Spleen (tissue), 7 donors: ENCODE data around the gene ARMC12.

Experiments
- CTCF ChIP-seq, 11 experiments: fragments of 200-600 bp in 7 of 11; fragments of 450-650 bp in 4 of 11; sonication (generic) in 4 of 11; IDR thresholded peaks in 8 of 11; conservative IDR thresholded peaks in 3 of 11; 1 replicate in 7 of 11; 2 replicates in 4 of 11; pipeline versions ENCODE4 v1.4.0 to v1.8.0; 2016 to 2021; ENCODE audit warnings: antibody characterized with exemption in 11 of 11, inconsistent platforms in 4 of 11, mild to moderate bottlenecking in 1 of 11
- POLR2A ChIP-seq, 3 donors: fragments of 450-650 bp; IDR thresholded peaks; one replicate each; pipeline ENCODE4 v1.5.1; 2017; ENCODE audit warnings: antibody characterized with exemption in 3 of 3, mild to moderate bottlenecking in 1 of 3
- POLR2AphosphoS5 ChIP-seq, 3 donors: sonication (generic); formaldehyde crosslinking; IDR thresholded peaks; one replicate each; pipeline ENCODE4 v1.5.1; 2017; ENCODE audit warnings: antibody characterized with exemption in 3 of 3
- donor health status: DM: no; HTN: no; CAD: no; lungs with moderate emphysema.
- donor health status: DM: no; HTN: no; CAD: no.
- donor health status: DM: no; HTN: no; CAD: no.

- TF ChIP-seq POLR2A (IDR thresholded peaks at IDR 0.05), result no peak
- TF ChIP-seq CTCF (IDR thresholded peaks at IDR 0.05 in 8 of 11, conservative IDR thresholded peaks at IDR 0.05 in 3 of 11), result no peak
- TF ChIP-seq POLR2AphosphoS5 (IDR thresholded peaks at IDR 0.05), result no peak
These were observed 58.0 kb downstream of the ARMC12 start for GRCh38 chr6:35794536-35795452.
